C4-2B (cell line): ENCODE measurements around the gene PSEN1.
"Not testable (repeated sequence)": the region's sequence is repeated elsewhere in the genome, so short reads cannot be mapped to it uniquely, and the experiment has no call there.

Source experiments
- CTCF ChIP-seq: fragments of 450-650 bp; conservative IDR thresholded peaks from 2 replicates; pipeline ENCODE4 v1.5.1; 2017; ENCODE audit warnings: mild to moderate bottlenecking
- ZFX ChIP-seq: fragments of 450-650 bp; IDR thresholded peaks from 2 replicates; pipeline ENCODE4 v1.6.1; 2017

- not testable (repeated sequence) for TF ChIP-seq CTCF, ZFX
These were observed 58.0 kb downstream of the PSEN1 start for GRCh38 chr14:73194306-73194705.
